ENCODE data around the gene ATG4C. TPM values are rescaled to one million over a fixed set of nuclear protein-coding genes. Genes with fewer than 3 reads are reported as not detected.

The ATG4C gene
- total and polyA plus RNA-seq, 2 donors (not counting 3 experiments of a cell fraction or from before 2014, with no cell fraction given): 2.8 to 11.8 TPM

DNA sequence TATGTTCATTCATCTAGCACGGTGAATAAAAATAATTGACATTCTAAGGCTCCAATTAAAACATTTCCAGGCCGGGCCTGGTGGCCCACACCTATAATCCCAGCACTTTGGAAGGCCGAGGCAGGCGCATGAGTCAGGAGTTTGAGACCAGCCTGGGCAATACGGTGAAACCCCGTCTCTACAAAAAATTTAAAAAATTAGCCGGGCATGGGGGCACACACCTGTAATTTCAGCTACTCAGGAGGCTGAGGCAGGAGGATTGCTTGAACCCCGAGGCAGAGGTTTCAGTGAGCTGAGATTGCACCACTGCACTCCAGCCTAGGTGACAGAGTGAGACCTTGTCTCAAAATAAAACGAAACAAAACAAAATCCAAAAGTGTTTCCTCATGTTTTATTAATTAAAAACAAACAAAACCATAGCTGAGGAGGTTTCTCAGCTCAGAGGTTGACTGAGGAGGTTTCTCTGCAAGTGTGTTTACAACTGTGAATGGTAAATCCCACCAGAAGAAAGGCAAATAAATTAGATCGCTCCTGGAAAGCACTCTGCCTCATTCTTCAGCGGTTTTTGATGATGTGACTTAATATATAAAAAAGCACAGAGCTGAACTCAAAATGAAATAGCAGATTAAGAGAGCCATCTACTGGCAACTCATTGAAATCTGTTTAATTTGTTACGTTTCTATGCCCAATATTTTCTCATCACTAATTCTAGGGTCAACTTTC, 37.7 kb upstream of the ATG4C start:
- H3K27me3 ChIP-seq (ENCODE audit: control insufficient read depth in 2 of 2, insufficient read depth in 2 of 2, low read length in 2 of 2): no peaks in the 10 kb centered on the region
- TF ChIP-seq, protein P1, sequence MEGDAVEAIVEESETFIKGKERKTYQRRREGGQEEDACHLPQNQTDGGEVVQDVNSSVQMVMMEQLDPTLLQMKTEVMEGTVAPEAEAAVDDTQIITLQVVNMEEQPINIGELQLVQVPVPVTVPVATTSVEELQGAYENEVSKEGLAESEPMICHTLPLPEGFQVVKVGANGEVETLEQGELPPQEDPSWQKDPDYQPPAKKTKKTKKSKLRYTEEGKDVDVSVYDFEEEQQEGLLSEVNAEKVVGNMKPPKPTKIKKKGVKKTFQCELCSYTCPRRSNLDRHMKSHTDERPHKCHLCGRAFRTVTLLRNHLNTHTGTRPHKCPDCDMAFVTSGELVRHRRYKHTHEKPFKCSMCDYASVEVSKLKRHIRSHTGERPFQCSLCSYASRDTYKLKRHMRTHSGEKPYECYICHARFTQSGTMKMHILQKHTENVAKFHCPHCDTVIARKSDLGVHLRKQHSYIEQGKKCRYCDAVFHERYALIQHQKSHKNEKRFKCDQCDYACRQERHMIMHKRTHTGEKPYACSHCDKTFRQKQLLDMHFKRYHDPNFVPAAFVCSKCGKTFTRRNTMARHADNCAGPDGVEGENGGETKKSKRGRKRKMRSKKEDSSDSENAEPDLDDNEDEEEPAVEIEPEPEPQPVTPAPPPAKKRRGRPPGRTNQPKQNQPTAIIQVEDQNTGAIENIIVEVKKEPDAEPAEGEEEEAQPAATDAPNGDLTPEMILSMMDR (IDR thresholded peaks at IDR 0.05; ENCODE audit: extremely low read depth in 1 of 2, insufficient read depth in 1 of 2, low read depth in 1 of 2, low read length in 2 of 2): peak; percentile 30 to 31
- no peak for TF ChIP-seq POLR2A (IDR thresholded peaks at IDR 0.05; ENCODE audit: low read depth, low read length)
- no peak overlapping the region for H3K4me3 ChIP-seq (replicated peaks in 1 of 3; ENCODE audit: insufficient read depth in 1 of 3, low read depth in 1 of 3, low read length in 3 of 3)
- no peaks in the 10 kb centered on the region for H3K4me1 ChIP-seq (ENCODE audit: control insufficient read depth, extremely low read depth, insufficient read depth, low read length)
- H2AFZ ChIP-seq (ENCODE audit: low read depth, low read length): peak overlapping the region; percentile 80
- no peaks in the 10 kb centered on the region for H3K36me3 ChIP-seq (ENCODE audit: control insufficient read depth in 2 of 2, extremely low read depth in 1 of 2, insufficient read depth in 2 of 2, low read length in 2 of 2)
- H3K9me1 ChIP-seq (replicated peaks; ENCODE audit: control insufficient read depth, extremely low read depth, insufficient read depth, low read length): no peaks in the 10 kb centered on the region
- ChIA-PET POLR2A (no interaction called here), CTCF (interaction anchor here (0.5 to 5.9 kb wide), 51 partner anchors 8 to 664 kb away, joined by 3 to 195 read pairs (median 4); no protein-coding TSS in a partner anchor)
- dilution Hi-C loops (cut with MboI; ENCODE audit: extremely low pct_ligation_motif_present, low sequenced_read_pairs) (no loop called here), intact Hi-C loops (cut with micrococcal nuclease) (loop anchor here (1.0 to 5.0 kb wide), 6 partner anchors 216 to 571 kb away; partner anchors contain the start of gene USP1)
- H3K27ac ChIP-seq (ENCODE audit: insufficient read depth, low read depth, low read length): no peak overlapping the region
- FAIRE-seq (peak; percentile 82), DNase-seq (ENCODE audit: low read depth, low spot score) (peak; percentile 58)
- no peaks in the 10 kb centered on the region for H3K9me3 ChIP-seq (replicated peaks; ENCODE audit: control insufficient read depth, insufficient read depth, low read length)
- no peak overlapping the region for H3K9ac ChIP-seq (replicated peaks; ENCODE audit: extremely low read depth, insufficient read depth, low read length)
- H3K79me2 ChIP-seq (ENCODE audit: control insufficient read depth, insufficient read depth, low read length): no peaks in the 10 kb centered on the region
- no TSS peak for BruUV-seq (replicated peaks)
- H4K20me1 ChIP-seq (replicated peaks; ENCODE audit: control insufficient read depth, extremely low read depth, insufficient read depth, low read length): no peaks in the 10 kb centered on the region
- peak overlapping the region; percentile 52 for H3K4me2 ChIP-seq (ENCODE audit: insufficient read depth, low read length)

DNA sequence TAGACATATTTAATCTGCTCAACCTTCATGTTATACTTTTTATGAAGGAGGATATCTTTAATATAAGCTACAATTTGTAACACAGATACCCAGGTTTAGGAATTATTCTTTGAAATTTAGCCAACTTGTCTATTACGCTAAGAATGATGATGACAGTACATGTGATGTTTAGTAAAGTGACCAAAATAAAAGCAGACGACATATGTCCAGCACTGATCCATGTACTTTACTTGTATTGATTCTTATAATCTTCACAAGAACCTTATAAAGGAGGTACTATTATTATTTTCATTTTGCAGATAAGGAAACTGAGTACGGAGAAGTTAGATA, 37.2 kb upstream of the ATG4C start:
- TF ChIP-seq EZH2 (IDR thresholded peaks at IDR 0.05; ENCODE audit: borderline replicate concordance, low read depth, low read length, severe bottlenecking): no peak
- TF ChIP-seq, protein P2, sequence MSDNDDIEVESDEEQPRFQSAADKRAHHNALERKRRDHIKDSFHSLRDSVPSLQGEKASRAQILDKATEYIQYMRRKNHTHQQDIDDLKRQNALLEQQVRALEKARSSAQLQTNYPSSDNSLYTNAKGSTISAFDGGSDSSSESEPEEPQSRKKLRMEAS (IDR thresholded peaks at IDR 0.05; ENCODE audit: insufficient read depth, insufficient read length): no peak
- TF ChIP-seq JUN (IDR thresholded peaks at IDR 0.05; ENCODE audit: borderline replicate concordance, insufficient read depth, insufficient read length, low read depth): no peak
- TF ChIP-seq FOS (IDR thresholded peaks at IDR 0.05; ENCODE audit: borderline replicate concordance, insufficient read depth, low read length): no peak
- TF ChIP-seq, protein P1 (IDR thresholded peaks at IDR 0.05; ENCODE audit: extremely low read depth in 1 of 2, insufficient read depth in 1 of 2, low read depth in 1 of 2, low read length in 2 of 2): no peak
- TF ChIP-seq GATA2 (IDR thresholded peaks at IDR 0.05; ENCODE audit: insufficient read depth, insufficient read length, low read depth, low read length): no peak
- no peak for TF ChIP-seq POLR2AphosphoS5 (IDR thresholded peaks at IDR 0.05; ENCODE audit: insufficient read depth, low read depth, low read length)
- TF ChIP-seq MYC (IDR thresholded peaks at IDR 0.05; ENCODE audit: low read depth, low read length): no peak
- no peak for TF ChIP-seq POLR2A (IDR thresholded peaks at IDR 0.05; ENCODE audit: low read depth, low read length)
- H2AFZ ChIP-seq (ENCODE audit: low read depth, low read length): no peak overlapping the region
- no peak overlapping the region for H3K4me2 ChIP-seq (ENCODE audit: insufficient read depth, low read length)
- no peaks in the 10 kb centered on the region for H3K4me1 ChIP-seq (ENCODE audit: control insufficient read depth, extremely low read depth, insufficient read depth, low read length)
- POLR2A ChIA-PET: no interaction called here
- CTCF ChIA-PET: interaction anchor here (0.7 to 5.9 kb wide), 48 partner anchors 9 to 664 kb away, joined by 3 to 195 read pairs (median 4); no protein-coding TSS in a partner anchor
- H3K79me2 ChIP-seq (ENCODE audit: control insufficient read depth, insufficient read depth, low read length): no peaks in the 10 kb centered on the region
- FAIRE-seq (no peak), DNase-seq (ENCODE audit: low read depth, low spot score) (no peak)
- no peak overlapping the region for H3K27ac ChIP-seq (ENCODE audit: insufficient read depth, low read depth, low read length)
- no TSS peak for BruUV-seq (replicated peaks)
- intact Hi-C loops (cut with micrococcal nuclease): loop anchor here (1.0 to 5.0 kb wide), 6 partner anchors 216 to 571 kb away; partner anchors contain the start of gene USP1
- no peaks in the 10 kb centered on the region for H3K9me3 ChIP-seq (replicated peaks; ENCODE audit: control insufficient read depth, insufficient read depth, low read length)
- H3K9me1 ChIP-seq (replicated peaks; ENCODE audit: control insufficient read depth, extremely low read depth, insufficient read depth, low read length): no peaks in the 10 kb centered on the region
- no peaks in the 10 kb centered on the region for H4K20me1 ChIP-seq (replicated peaks; ENCODE audit: control insufficient read depth, extremely low read depth, insufficient read depth, low read length)
- no peak overlapping the region for H3K9ac ChIP-seq (replicated peaks; ENCODE audit: extremely low read depth, insufficient read depth, low read length)
- no peaks in the 10 kb centered on the region for H3K36me3 ChIP-seq (ENCODE audit: control insufficient read depth in 2 of 2, extremely low read depth in 1 of 2, insufficient read depth in 2 of 2, low read length in 2 of 2)
- H3K27me3 ChIP-seq (ENCODE audit: control insufficient read depth in 2 of 2, insufficient read depth in 2 of 2, low read length in 2 of 2): no peaks in the 10 kb centered on the region
- dilution Hi-C loops (cut with MboI; ENCODE audit: extremely low pct_ligation_motif_present, low sequenced_read_pairs): no loop called here
- no peak overlapping the region for H3K4me3 ChIP-seq (replicated peaks in 1 of 3; ENCODE audit: insufficient read depth in 1 of 3, low read depth in 1 of 3, low read length in 3 of 3)
